OCI-LY7 (cell line): Measurements from ENCODE around the gene PTAFR. TPM values are rescaled to one million over a fixed set of nuclear protein-coding genes. Genes with fewer than 3 reads are reported as not detected.

ENCODE experiments used
- BruUV-seq: library from RNA; stranded (reverse); fragments of 400-500 nt; replicated peaks from 2 replicates; lab custom pipeline; 2021; lab: Mats Ljungman, UMichigan
- CTCF ChIA-PET: fragments of 300-600 bp; sonication (Branson Sonifier 250); formaldehyde crosslinking; loops from one replicate; lab custom pipeline; 2022; ENCODE audit warnings: antibody characterized with exemption; ENCODE audit not compliant: unreplicated experiment; lab: Charles Lee
- POLR2A ChIA-PET: fragments of 300-600 bp; sonication (Branson Sonifier 250); formaldehyde crosslinking; loops from one replicate; lab custom pipeline; 2022; ENCODE audit warnings: antibody characterized with exemption; lab: Charles Lee
- DNase-seq: peaks from one replicate; pipeline ENCODE4 v3.0.0-alpha.2; 2015; ENCODE audit warnings: low spot score
- H2AFZ ChIP-seq: fragments of 200-600 bp; sonication (generic), shearing (Covaris generic); 2 replicates; pipeline ENCODE4 v1.6.1; 2014; ENCODE audit warnings: mild to moderate bottlenecking, antibody characterized with exemption, low read length, moderate library complexity
- H3K27ac ChIP-seq: fragments of 200-600 bp; sonication (generic); 2 replicates; pipeline ENCODE4 v1.5.1; 2014; ENCODE audit warnings: mixed run types, low read depth, mild to moderate bottlenecking, moderate library complexity, low read length, inconsistent platforms; ENCODE audit not compliant: poor library complexity, severe bottlenecking
- H3K36me3 ChIP-seq: fragments of 200-600 bp; sonication (generic); 2 replicates; pipeline ENCODE4 v1.6.1; 2014; ENCODE audit warnings: mild to moderate bottlenecking, antibody characterized with exemption, low read length, moderate library complexity, mixed read lengths; ENCODE audit not compliant: insufficient read depth
- H3K4me1 ChIP-seq: fragments of 200-600 bp; sonication (generic); 2 replicates; pipeline ENCODE4 v1.5.1; 2014; ENCODE audit warnings: mild to moderate bottlenecking, low read length; ENCODE audit not compliant: insufficient read depth, poor library complexity, severe bottlenecking
- H3K4me2 ChIP-seq: fragments of 200-600 bp; sonication (generic); 2 replicates; pipeline ENCODE4 v1.6.1; 2014; ENCODE audit warnings: mild to moderate bottlenecking, low read length
- H3K4me3 ChIP-seq: fragments of 200-600 bp; sonication (generic); 2 replicates; pipeline ENCODE4 v1.5.1; 2014; ENCODE audit warnings: mild to moderate bottlenecking, low read depth, low read length; ENCODE audit not compliant: poor library complexity, severe bottlenecking
- H3K79me2 ChIP-seq: fragments of 200-600 bp; sonication (generic); 2 replicates; pipeline ENCODE4 v1.6.1; 2016; ENCODE audit warnings: low read depth, mild to moderate bottlenecking, low read length, moderate library complexity, mixed read lengths; ENCODE audit not compliant: insufficient read depth
- H3K9me2 ChIP-seq: fragments of 200-600 bp; sonication (generic); 2 replicates; pipeline ENCODE4 v1.6.1; 2016; ENCODE audit warnings: mild to moderate bottlenecking, low read length, mixed read lengths; ENCODE audit not compliant: insufficient read depth
- H3K9me3 ChIP-seq: fragments of 200-600 bp; sonication (generic); 2 replicates; pipeline ENCODE4 v1.6.1; 2014; ENCODE audit warnings: mild to moderate bottlenecking, mixed run types, low read length, mixed read lengths
- H4K20me1 ChIP-seq: fragments of 200-600 bp; sonication (generic); 2 replicates; pipeline ENCODE4 v1.6.1; 2014; ENCODE audit warnings: mild to moderate bottlenecking, antibody characterized with exemption, low read length, moderate library complexity, mixed read lengths; ENCODE audit not compliant: insufficient read depth
- CTCF ChIP-seq: fragments of 200-600 bp; sonication (generic); conservative IDR thresholded peaks from 2 replicates; pipeline ENCODE4 v1.5.1; 2014; ENCODE audit warnings: mild to moderate bottlenecking, antibody characterized with exemption, low read length, moderate library complexity, mixed read lengths
- EZH2phosphoT487 ChIP-seq: fragments of 200-600 bp; sonication (generic); IDR thresholded peaks from 2 replicates; pipeline ENCODE4 v1.6.1; 2018; ENCODE audit warnings: low read depth, borderline replicate concordance, mild to moderate bottlenecking, mixed run types, antibody characterized with exemption, low read length, moderate library complexity, mixed read lengths
- intact Hi-C: fragments of 100-400 bp; cut with micrococcal nuclease; formaldehyde crosslinking; loops from one replicate; pipeline ENCODE4 v1.10.0; 2022; ENCODE audit not compliant: unreplicated experiment
- total RNA-seq, 2 experiments: library from RNA; depleted of rRNA in 1 of 2; stranded (reverse); fragments of >200 nt in 1 of 2; shearing (Covaris generic) in 1 of 2; gene quantifications; 2 replicates each; pipeline ENCODE4 v1.2.3, GENCODE V29; 2014 to 2022

The PTAFR gene
- total RNA-seq, 2 experiments from 2014 or later, result 8.0 to 32.8 TPM

GRCh38 chr1:28123461-28123961 is 53.0 kb downstream of the PTAFR start:
- Histone ChIP-seq H2AFZ (peak overlapping the region; percentile 91), H3K36me3 (no peaks in the 10 kb centered on the region), H3K27ac (no peak overlapping the region), H3K4me1 (peaks cover 38% of the 10 kb centered on the region), H3K4me2 (peak overlapping the region; percentile 54), H3K79me2 (no peaks in the 10 kb centered on the region), H3K4me3 (peak overlapping the region; percentile 6), H4K20me1 (no peaks in the 10 kb centered on the region), H3K9me2 (no peaks in the 10 kb centered on the region), H3K9me3 (no peaks in the 10 kb centered on the region)
- POLR2A ChIA-PET, result interaction anchor here (0.8 kb wide), 1 partner anchor 12 kb away, joined by 3 read pairs; no protein-coding TSS in a partner anchor
- intact Hi-C loops, result no loop called here
- CTCF ChIA-PET, result no interaction called here
- no peak for DNase-seq
- TF ChIP-seq CTCF (no peak), EZH2phosphoT487 (no peak)
- no TSS peak for BruUV-seq

- no peak overlapping the region for H2AFZ ChIP-seq
- no peaks in the 10 kb centered on the region for H3K79me2 ChIP-seq
- H3K27ac ChIP-seq, result no peak overlapping the region
- H3K36me3 ChIP-seq, result no peaks in the 10 kb centered on the region
- H3K4me3 ChIP-seq, result no peak overlapping the region
- no peaks in the 10 kb centered on the region for H3K9me2 ChIP-seq
- intact Hi-C loops, result no loop called here
- peaks cover 25% of the 10 kb centered on the region for H3K4me1 ChIP-seq
- no TSS peak for BruUV-seq
- H3K9me3 ChIP-seq, result no peaks in the 10 kb centered on the region
- no peaks in the 10 kb centered on the region for H4K20me1 ChIP-seq
- TF ChIP-seq EZH2phosphoT487, result no peak
- ChIA-PET POLR2A (interaction anchor here (0.6 to 0.8 kb wide), 3 partner anchors 22 to 144 kb away, joined by 3 to 5 read pairs (median 4); no protein-coding TSS in a partner anchor), CTCF (no interaction called here)
- no peak overlapping the region for H3K4me2 ChIP-seq
- no peak for DNase-seq
Observed at GRCh38 chr1:28122183-28122582, 54.3 kb downstream of the PTAFR start.

- H3K79me2 ChIP-seq, result no peaks in the 10 kb centered on the region
- POLR2A ChIA-PET, result interaction anchor here (0.6 to 1.6 kb wide), 3 partner anchors 15 to 87 kb away, joined by 3 to 5 read pairs (median 3); no protein-coding TSS in a partner anchor
- H3K4me3 ChIP-seq, result no peak overlapping the region
- no peaks in the 10 kb centered on the region for H4K20me1 ChIP-seq
- H3K36me3 ChIP-seq, result no peaks in the 10 kb centered on the region
- no peak for DNase-seq
- CTCF ChIA-PET, result interaction anchor here (0.6 kb wide), 1 partner anchor 28 kb away, joined by 3 read pairs; no protein-coding TSS in a partner anchor
- BruUV-seq, result no TSS peak
- TF ChIP-seq EZH2phosphoT487, result no peak
- TF ChIP-seq CTCF, result no peak
- no peak overlapping the region for H2AFZ ChIP-seq
- no peak overlapping the region for H3K4me2 ChIP-seq
- H3K4me1 ChIP-seq, result peaks cover 21% of the 10 kb centered on the region
- no peak overlapping the region for H3K27ac ChIP-seq
- intact Hi-C loops, result no loop called here
- no peaks in the 10 kb centered on the region for H3K9me3 ChIP-seq
- no peaks in the 10 kb centered on the region for H3K9me2 ChIP-seq
Observed at GRCh38 chr1:28119556-28119955, 56.9 kb downstream of the PTAFR start.
